Measurements from ENCODE around the gene MYOZ1.
"Not testable (repeated sequence)": the region's sequence is repeated elsewhere in the genome, so short reads cannot be mapped to it uniquely, and the experiment has no call there.

DNA sequence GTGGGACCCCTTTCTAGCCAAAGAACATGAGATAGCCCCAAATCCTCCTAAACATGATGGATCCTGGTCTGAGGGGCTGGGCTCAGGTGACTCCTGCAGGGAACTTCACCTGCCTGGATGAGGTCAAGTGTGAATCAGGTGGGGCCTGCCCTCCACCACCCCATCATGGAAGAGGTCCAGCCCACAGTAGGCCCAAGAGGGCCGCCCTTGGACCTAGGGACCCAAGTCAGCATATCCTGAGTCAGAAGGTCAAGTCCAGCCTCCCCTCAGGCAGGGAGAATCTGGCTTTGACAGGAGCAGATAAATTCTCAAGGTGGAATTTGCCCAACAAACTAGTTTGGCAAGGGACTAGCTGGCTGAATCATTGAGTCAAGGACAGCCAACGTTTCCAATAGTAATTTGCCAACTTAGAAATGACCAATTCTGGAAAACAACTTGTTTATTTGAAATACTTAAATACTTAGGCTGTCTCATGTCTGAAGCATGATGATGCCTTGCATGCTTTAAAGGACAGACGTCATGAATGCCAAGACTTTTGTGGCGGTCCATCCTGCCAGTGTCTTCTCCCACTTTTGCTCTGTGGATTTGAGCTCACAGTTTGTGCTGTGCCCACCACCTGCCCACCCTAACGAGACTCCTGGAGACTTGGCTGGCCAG, 25.0 kb upstream of the MYOZ1 start:
- TF ChIP-seq EP300 (IDR thresholded peaks at IDR 0.05) = not testable (repeated sequence)
- TF ChIP-seq, protein P1, sequence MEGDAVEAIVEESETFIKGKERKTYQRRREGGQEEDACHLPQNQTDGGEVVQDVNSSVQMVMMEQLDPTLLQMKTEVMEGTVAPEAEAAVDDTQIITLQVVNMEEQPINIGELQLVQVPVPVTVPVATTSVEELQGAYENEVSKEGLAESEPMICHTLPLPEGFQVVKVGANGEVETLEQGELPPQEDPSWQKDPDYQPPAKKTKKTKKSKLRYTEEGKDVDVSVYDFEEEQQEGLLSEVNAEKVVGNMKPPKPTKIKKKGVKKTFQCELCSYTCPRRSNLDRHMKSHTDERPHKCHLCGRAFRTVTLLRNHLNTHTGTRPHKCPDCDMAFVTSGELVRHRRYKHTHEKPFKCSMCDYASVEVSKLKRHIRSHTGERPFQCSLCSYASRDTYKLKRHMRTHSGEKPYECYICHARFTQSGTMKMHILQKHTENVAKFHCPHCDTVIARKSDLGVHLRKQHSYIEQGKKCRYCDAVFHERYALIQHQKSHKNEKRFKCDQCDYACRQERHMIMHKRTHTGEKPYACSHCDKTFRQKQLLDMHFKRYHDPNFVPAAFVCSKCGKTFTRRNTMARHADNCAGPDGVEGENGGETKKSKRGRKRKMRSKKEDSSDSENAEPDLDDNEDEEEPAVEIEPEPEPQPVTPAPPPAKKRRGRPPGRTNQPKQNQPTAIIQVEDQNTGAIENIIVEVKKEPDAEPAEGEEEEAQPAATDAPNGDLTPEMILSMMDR (IDR thresholded peaks at IDR 0.05) = not testable (repeated sequence)

Measured in tibial nerve (tissue), 4 donors.